ENCODE data around the gene ZNF646. TPM values are rescaled to one million over a fixed set of nuclear protein-coding genes. Genes with fewer than 3 reads are reported as not detected.

The ZNF646 gene
- total RNA-seq, 1 donor from 2014 or later: 15.2 TPM

DNA sequence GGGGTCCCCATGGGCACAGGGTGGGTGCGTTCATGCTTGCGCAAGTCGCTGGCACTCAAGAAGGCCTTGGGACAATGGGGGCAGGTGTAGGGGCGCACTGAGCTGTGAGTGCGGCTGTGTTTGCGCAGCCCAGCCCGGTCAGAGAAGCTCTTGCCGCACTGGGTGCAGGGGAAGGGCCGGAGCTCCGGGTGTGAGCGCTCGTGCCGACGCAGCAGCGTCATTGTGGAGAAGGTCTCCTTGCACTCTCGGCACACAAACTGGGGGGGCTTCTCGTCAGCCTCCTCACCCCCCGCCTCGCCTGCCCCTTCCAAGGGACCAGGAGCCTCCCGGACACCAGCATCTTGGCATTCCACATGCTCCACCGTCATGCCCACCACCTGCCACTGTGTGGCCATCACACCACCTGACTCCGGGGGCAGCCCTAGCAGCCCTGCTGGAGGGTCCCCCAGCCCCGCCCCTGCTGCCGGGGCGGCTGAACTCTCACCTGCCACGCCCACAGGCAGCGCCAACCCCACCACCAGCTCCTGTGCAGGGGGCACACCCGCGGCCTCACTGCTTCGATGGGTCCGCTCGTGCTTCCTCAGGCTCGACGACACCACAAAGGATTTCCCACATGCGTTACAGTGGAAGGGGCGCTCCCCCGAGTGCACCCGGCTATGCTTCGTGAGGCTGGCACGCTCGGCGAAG is 13.0 kb upstream of the ZNF646 start:
- H3K27ac Mint-ChIP-seq (ENCODE audit: unreplicated experiment): no peak overlapping the region
- DNase-seq (ENCODE audit: low spot score): no peak
- H3K4me1 Mint-ChIP-seq (ENCODE audit: low read depth): peaks cover 33% of the 10 kb centered on the region
- H3K9me3 Mint-ChIP-seq (ENCODE audit: low read depth): no peaks in the 10 kb centered on the region
- H3K36me3 Mint-ChIP-seq (ENCODE audit: low read depth): peaks cover 14% of the 10 kb centered on the region
- no peak overlapping the region for H3K4me3 Mint-ChIP-seq (ENCODE audit: unreplicated experiment)
- TF ChIP-seq, protein P1, sequence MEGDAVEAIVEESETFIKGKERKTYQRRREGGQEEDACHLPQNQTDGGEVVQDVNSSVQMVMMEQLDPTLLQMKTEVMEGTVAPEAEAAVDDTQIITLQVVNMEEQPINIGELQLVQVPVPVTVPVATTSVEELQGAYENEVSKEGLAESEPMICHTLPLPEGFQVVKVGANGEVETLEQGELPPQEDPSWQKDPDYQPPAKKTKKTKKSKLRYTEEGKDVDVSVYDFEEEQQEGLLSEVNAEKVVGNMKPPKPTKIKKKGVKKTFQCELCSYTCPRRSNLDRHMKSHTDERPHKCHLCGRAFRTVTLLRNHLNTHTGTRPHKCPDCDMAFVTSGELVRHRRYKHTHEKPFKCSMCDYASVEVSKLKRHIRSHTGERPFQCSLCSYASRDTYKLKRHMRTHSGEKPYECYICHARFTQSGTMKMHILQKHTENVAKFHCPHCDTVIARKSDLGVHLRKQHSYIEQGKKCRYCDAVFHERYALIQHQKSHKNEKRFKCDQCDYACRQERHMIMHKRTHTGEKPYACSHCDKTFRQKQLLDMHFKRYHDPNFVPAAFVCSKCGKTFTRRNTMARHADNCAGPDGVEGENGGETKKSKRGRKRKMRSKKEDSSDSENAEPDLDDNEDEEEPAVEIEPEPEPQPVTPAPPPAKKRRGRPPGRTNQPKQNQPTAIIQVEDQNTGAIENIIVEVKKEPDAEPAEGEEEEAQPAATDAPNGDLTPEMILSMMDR (IDR thresholded peaks at IDR 0.05): no peak
- no peaks in the 10 kb centered on the region for H3K27me3 Mint-ChIP-seq (ENCODE audit: low read depth)

DNA sequence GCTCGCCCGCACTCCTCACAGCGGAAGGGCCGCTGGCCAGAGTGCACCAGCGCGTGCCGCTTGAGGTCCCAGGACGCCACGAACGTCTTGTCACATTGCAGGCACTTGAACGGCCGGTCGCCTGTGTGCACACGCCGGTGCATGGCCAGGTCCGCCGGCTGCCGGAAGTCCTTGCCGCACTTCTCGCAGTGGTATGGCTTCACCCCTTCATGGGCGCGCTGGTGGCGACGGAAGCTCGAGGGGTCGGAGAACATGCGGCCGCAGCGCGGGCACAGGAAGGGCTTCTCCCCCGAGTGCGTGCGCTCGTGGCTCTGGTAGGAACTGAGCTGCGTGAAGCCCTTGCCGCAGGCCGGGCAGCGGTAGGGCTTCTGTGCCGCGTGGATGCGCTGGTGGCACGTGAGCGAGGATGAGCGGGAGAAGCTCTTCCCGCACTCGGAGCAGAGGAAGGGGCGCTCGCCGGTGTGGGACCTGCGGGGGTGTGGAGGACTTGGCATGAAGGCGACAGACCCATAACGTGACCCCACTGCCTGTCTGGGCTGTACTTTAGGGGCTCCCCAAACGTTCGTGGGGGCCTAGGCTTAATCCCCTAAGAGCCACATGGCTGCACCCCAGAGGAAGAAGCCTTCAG is 12.3 kb upstream of the ZNF646 start:
- TF ChIP-seq, protein P1 (IDR thresholded peaks at IDR 0.05): no peak
- no peaks in the 10 kb centered on the region for H3K9me3 Mint-ChIP-seq (ENCODE audit: low read depth)

DNA sequence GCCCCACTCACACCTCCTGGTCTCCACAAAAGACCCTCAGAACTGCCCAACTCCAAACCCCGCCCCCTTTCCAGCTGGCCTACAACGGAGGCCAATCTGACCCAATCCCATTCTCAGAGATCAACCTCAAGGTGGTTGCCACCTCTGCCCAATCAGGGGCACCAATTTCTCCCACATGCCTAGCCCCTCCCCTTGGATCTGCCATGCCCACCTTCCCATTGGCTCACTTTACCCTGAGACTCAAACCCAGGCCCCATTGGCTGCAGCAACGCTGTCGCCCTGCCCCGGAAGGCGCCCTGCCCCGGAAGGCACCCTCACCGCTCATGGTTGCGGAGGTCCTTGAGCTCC is 10.8 kb upstream of the ZNF646 start:
- H3K4me3 Mint-ChIP-seq (ENCODE audit: unreplicated experiment): peak overlapping the region; percentile 16
- DNase-seq (ENCODE audit: low spot score): no peak
- peaks cover 13% of the 10 kb centered on the region for H3K36me3 Mint-ChIP-seq (ENCODE audit: low read depth)
- peaks cover 34% of the 10 kb centered on the region for H3K4me1 Mint-ChIP-seq (ENCODE audit: low read depth)
- TF ChIP-seq, protein P1 (IDR thresholded peaks at IDR 0.05): no peak
- no peaks in the 10 kb centered on the region for H3K9me3 Mint-ChIP-seq (ENCODE audit: low read depth)
- H3K27me3 Mint-ChIP-seq (ENCODE audit: low read depth): no peaks in the 10 kb centered on the region
- H3K27ac Mint-ChIP-seq (ENCODE audit: unreplicated experiment): peak overlapping the region; percentile 69

More for the DNA sequence above, 12.3 kb upstream of the ZNF646 start:
- Mint-ChIP-seq H3K27ac (ENCODE audit: unreplicated experiment) (no peak overlapping the region), H3K27me3 (ENCODE audit: low read depth) (no peaks in the 10 kb centered on the region), H3K4me3 (ENCODE audit: unreplicated experiment) (no peak overlapping the region), H3K36me3 (ENCODE audit: low read depth) (peaks cover 14% of the 10 kb centered on the region), H3K4me1 (ENCODE audit: low read depth) (peaks cover 34% of the 10 kb centered on the region)
- no peak for DNase-seq (ENCODE audit: low spot score)

DNA sequence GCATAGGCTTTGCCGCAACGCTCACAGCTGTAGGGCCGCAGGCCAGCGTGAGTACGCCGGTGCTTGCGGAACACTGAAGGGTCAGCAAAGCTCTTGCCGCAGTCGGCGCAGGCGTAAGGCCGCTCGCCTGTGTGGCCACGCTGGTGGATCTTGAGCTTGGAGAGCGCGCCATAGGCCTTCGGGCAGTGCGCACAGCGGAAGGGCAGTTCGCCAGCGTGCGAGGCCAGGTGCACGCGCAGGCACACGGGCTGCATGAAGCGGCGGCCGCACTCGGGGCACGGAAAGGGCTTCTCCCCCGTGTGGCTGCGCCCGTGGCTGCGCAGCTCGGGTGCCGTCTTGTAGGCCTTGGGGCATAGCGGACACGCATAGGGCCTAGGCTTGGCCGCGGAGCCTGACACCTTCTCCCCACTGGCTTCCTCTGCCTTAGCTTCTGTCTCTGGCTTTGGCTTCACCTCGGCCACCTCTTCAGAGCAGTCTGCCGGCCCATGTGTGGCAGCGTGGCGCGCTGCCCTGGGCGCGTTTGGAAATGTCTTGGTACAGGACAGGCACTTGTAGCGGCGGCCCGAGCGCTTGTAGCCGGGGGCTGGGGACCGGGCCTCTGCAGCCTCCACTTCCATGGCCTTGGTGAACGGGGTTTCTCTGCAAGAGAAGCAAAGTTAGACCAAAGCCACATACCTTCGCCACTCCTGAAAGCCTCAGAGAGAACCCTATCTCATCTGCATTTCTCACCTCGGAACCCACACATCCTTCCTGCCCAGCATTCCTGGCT is 10.2 kb upstream of the ZNF646 start:
- Mint-ChIP-seq H3K36me3 (ENCODE audit: low read depth) (peaks cover 13% of the 10 kb centered on the region), H3K27ac (ENCODE audit: unreplicated experiment) (peak overlapping the region; percentile 99), H3K27me3 (ENCODE audit: low read depth) (no peaks in the 10 kb centered on the region), H3K4me1 (ENCODE audit: low read depth) (peaks cover 34% of the 10 kb centered on the region), H3K9me3 (ENCODE audit: low read depth) (no peaks in the 10 kb centered on the region), H3K4me3 (ENCODE audit: unreplicated experiment) (peak overlapping the region; percentile 35)
- TF ChIP-seq, protein P1 (IDR thresholded peaks at IDR 0.05): no peak
- no peak for DNase-seq (ENCODE audit: low spot score)

DNA sequence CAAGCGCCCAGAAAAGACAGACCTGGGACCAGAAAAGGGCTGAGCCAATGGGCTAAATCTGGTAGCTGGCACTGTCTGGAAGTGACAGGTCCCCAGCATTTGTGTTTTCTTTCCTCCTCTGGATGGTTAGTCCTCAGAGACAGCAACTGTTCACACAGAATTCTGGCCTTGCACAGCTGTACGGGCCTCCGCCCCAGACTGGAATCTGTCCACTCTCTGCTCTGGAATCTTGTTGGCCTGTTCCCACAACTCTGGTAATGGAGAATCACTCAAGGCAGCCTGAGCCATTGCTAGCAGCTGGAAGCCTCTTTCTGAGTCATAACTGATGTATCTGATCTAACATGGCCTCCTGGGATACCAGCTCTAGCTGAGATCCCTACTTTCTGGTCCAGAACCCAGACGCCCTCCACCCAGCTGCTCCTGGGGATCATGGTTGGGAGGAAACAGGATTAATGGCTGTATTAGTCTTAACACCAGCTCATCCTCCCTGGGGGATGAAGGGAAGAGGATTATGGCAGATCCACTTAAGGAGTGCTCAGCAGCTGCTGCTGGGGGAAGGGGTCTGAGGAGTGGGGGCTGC is 9.2 kb upstream of the ZNF646 start:
- Mint-ChIP-seq H3K4me3 (ENCODE audit: unreplicated experiment) (peak overlapping the region; percentile 35), H3K27me3 (ENCODE audit: low read depth) (no peaks in the 10 kb centered on the region), H3K36me3 (ENCODE audit: low read depth) (peaks cover 13% of the 10 kb centered on the region), H3K27ac (ENCODE audit: unreplicated experiment) (peak overlapping the region; percentile 99), H3K4me1 (ENCODE audit: low read depth) (peaks cover 34% of the 10 kb centered on the region), H3K9me3 (ENCODE audit: low read depth) (no peaks in the 10 kb centered on the region)
- DNase-seq (ENCODE audit: low spot score): no peak
- TF ChIP-seq, protein P1 (IDR thresholded peaks at IDR 0.05): no peak
